GM06990 (cell line): ENCODE results near the gene ZNF92.

Experiments used
- DNase-seq: peaks from one replicate; pipeline ENCODE4 v3.0.0-alpha.2; 2011; ENCODE audit not compliant: insufficient read length; ENCODE audit errors: extremely low read depth
- H3K27me3 ChIP-seq: replicated peaks from 2 replicates; pipeline ENCODE4 v1.6.0; 2011; ENCODE audit warnings: low read length; ENCODE audit not compliant: control insufficient read depth, insufficient read depth
- H3K36me3 ChIP-seq: 2 replicates; pipeline ENCODE4 v1.5.1; 2011; ENCODE audit warnings: low read length; ENCODE audit not compliant: control insufficient read depth, insufficient read depth
- H3K4me3 ChIP-seq: replicated peaks from 2 replicates; pipeline ENCODE4 v1.5.1; 2011; ENCODE audit warnings: low read depth, mild to moderate bottlenecking, control low read depth, low read length
- CTCF ChIP-seq: IDR thresholded peaks from 2 replicates; pipeline ENCODE4 v1.5.1; 2011; ENCODE audit warnings: low read length, control low read depth, mild to moderate bottlenecking, inconsistent platforms; ENCODE audit not compliant: insufficient read depth, poor library complexity, severe bottlenecking

The ZNF92 gene

GRCh38 chr7:65434307-65434706, 60.7 kb downstream of the ZNF92 start:
- no peak for TF ChIP-seq CTCF

DNA sequence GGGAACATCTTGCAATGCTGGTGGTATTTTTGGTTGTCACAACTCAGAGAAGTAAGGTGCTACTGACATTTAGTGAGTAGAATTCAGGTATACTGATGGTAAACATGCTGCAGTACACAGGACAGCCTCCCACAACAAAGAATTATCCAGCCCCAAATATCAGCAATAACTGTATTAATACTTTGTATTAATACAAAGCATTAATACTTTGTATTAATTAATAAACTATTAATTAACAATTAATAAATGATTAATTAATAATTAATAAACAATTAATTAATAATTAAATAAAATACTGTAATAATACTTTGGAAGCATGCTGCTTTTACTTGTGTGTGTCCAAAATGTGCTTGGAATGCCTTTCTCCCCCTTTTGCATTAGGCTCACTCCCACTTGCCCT, 62.5 kb downstream of the ZNF92 start:
- TF ChIP-seq CTCF: no peak
- no peak overlapping the region for H3K4me3 ChIP-seq
- no peaks in the 10 kb centered on the region for H3K36me3 ChIP-seq
- no peak for DNase-seq
- no peaks in the 10 kb centered on the region for H3K27me3 ChIP-seq

More at GRCh38 chr7:65434307-65434706, 60.7 kb downstream of the ZNF92 start:
- Histone ChIP-seq H3K36me3 (no peaks in the 10 kb centered on the region), H3K27me3 (no peaks in the 10 kb centered on the region), H3K4me3 (no peak overlapping the region)
- no peak for DNase-seq

DNA sequence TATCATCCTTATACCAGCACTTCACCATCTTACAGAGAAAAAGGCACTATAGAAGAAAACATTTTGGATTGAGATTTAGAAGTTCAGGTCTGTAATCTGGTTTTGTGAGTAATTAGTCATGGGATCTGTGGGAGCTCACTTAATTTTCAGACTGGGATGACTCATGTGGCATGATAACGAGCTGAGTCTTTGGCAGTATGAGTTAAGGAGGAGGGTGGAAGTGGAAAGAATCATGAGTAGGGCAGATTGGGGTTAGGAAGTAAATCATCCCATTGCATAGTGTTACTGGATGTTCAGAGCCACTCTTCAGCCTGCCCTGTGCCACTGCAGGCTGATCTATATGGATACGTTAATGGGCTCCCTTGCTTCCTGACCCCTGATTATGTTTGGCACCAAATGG, 64.9 kb downstream of the ZNF92 start:
- no peak for DNase-seq
- Histone ChIP-seq H3K36me3 (no peaks in the 10 kb centered on the region), H3K27me3 (no peaks in the 10 kb centered on the region), H3K4me3 (no peak overlapping the region)
- no peak for TF ChIP-seq CTCF

DNA sequence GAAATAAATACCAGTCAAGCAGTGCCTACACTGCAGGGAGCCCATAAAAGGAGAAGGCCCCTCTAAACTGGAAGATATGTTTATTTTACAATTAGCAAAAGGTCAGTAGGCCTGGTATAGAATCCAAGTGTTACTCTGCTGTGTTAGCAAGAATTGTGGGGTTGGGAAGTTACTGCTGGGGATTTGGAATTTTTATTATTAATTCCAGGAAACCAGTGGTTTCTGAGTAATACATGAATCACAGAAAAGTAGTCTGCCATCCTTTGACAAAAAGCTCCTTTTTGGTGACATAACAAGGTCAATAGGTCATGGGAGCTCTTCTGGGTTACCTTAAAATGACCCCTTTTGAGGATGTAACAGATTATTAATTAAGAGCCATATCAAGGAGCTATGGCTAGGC, 67.4 kb downstream of the ZNF92 start:
- no peak overlapping the region for H3K4me3 ChIP-seq
- TF ChIP-seq CTCF: no peak
- no peaks in the 10 kb centered on the region for H3K27me3 ChIP-seq
- DNase-seq: no peak
- no peaks in the 10 kb centered on the region for H3K36me3 ChIP-seq

GRCh38 chr7:65444205-65444842, 70.7 kb downstream of the ZNF92 start:
- DNase-seq: no peak
- Histone ChIP-seq H3K36me3 (no peaks in the 10 kb centered on the region), H3K4me3 (no peak overlapping the region), H3K27me3 (no peaks in the 10 kb centered on the region)
- TF ChIP-seq CTCF: no peak
